HEK293 (cell line): ENCODE results near the gene AOAH.

Source experiments
- CTCF ChIA-PET: fragments of 350-600 bp; formaldehyde crosslinking; extraction: SDS; loops from one replicate; lab custom pipeline; 2021; ENCODE audit warnings: antibody characterized with exemption; lab: Yijun Ruan, JAX
- POLR2A ChIA-PET: fragments of 300-600 bp; formaldehyde crosslinking; extraction: SDS; loops from one replicate; lab custom pipeline; 2020; ENCODE audit warnings: antibody characterized with exemption, inconsistent platforms; lab: Yijun Ruan, JAX
- H3K27ac ChIP-seq: fragments of 200-500 bp; sonication (Bioruptor generic); 2 replicates; pipeline ENCODE4 v1.5.1; 2014; ENCODE audit warnings: low read depth, low read length, control low read depth, inconsistent platforms; ENCODE audit errors: extremely low read depth
- H3K36me3 ChIP-seq, 2 experiments: fragments of 200-500 bp in 1 of 2; sonication (Bioruptor generic) in 1 of 2; 1 replicate in 1 of 2; 2 replicates in 1 of 2; pipeline ENCODE4 v1.5.1; 2014 to 2017; ENCODE audit warnings: inconsistent platforms in 2 of 2, low read length in 2 of 2; ENCODE audit not compliant: control insufficient read depth in 2 of 2, insufficient read depth in 1 of 2
- H3K4me1 ChIP-seq: fragments of 200-500 bp; sonication (Bioruptor generic); 2 replicates; pipeline ENCODE4 v1.5.1; 2014; ENCODE audit warnings: mild to moderate bottlenecking, low read length, inconsistent platforms; ENCODE audit not compliant: control insufficient read depth, insufficient read depth
- H3K4me3 ChIP-seq: 2 replicates; pipeline ENCODE4 v1.5.1; 2011; ENCODE audit warnings: low read depth, mild to moderate bottlenecking, control low read depth, low read length, moderate library complexity
- H3K9me3 ChIP-seq: fragments of 200-500 bp; sonication (Bioruptor generic); 2 replicates; pipeline ENCODE4 v1.5.1; 2014; ENCODE audit warnings: low read depth, low read length, inconsistent platforms; ENCODE audit not compliant: control insufficient read depth, insufficient read depth
- FEZF1 ChIP-seq: fragments of 450-650 bp; formaldehyde crosslinking; IDR thresholded peaks from 2 replicates; pipeline ENCODE4 v1.5.1; 2016; ENCODE audit warnings: missing biosample characterization, missing genetic modification characterization
- KLF7 ChIP-seq: fragments of 450-650 bp; formaldehyde crosslinking; IDR thresholded peaks from 2 replicates; pipeline ENCODE4 v1.5.1; 2016; ENCODE audit warnings: missing biosample characterization, missing genetic modification characterization, borderline replicate concordance
- SP2 ChIP-seq: fragments of 450-650 bp; formaldehyde crosslinking; IDR thresholded peaks from 2 replicates; pipeline ENCODE4 v1.5.1; 2016; ENCODE audit warnings: missing biosample characterization, missing genetic modification characterization
- SP7 ChIP-seq: fragments of 450-650 bp; formaldehyde crosslinking; IDR thresholded peaks from 2 replicates; pipeline ENCODE4 v1.5.1; 2016; ENCODE audit warnings: missing biosample characterization, missing genetic modification characterization
- ZFP69B ChIP-seq: fragments of 450-650 bp; formaldehyde crosslinking; IDR thresholded peaks from 2 replicates; pipeline ENCODE4 v1.5.1; 2016; ENCODE audit warnings: missing biosample characterization, missing genetic modification characterization
- ZNF211 ChIP-seq: fragments of 450-650 bp; formaldehyde crosslinking; IDR thresholded peaks from 2 replicates; pipeline ENCODE4 v1.5.1; 2016; ENCODE audit warnings: low read depth, missing biosample characterization, missing genetic modification characterization
- ZNF223 ChIP-seq: fragments of 450-650 bp; formaldehyde crosslinking; IDR thresholded peaks from 2 replicates; pipeline ENCODE4 v1.5.1; 2016; ENCODE audit warnings: missing biosample characterization, missing genetic modification characterization
- ZNF274 ChIP-seq, 2 experiments: fragments of 200-500 bp in 1 of 2; fragments of 450-650 bp in 1 of 2; sonication (Bioruptor generic) in 1 of 2; formaldehyde crosslinking in 1 of 2; IDR thresholded peaks; 2 replicates each; pipeline versions ENCODE4 v1.5.1 to v1.6.1; 2014 to 2016; ENCODE audit warnings: borderline replicate concordance in 1 of 2, inconsistent platforms in 1 of 2, low read length in 1 of 2, missing biosample characterization in 1 of 2, missing genetic modification characterization in 1 of 2
- ZNF335 ChIP-seq: fragments of 450-650 bp; formaldehyde crosslinking; conservative IDR thresholded peaks from 2 replicates; pipeline ENCODE4 v1.5.1; 2016; ENCODE audit warnings: missing biosample characterization, missing genetic modification characterization
- ZNF366 ChIP-seq: fragments of 450-650 bp; formaldehyde crosslinking; conservative IDR thresholded peaks from 2 replicates; pipeline ENCODE4 v1.5.1; 2016; ENCODE audit warnings: missing biosample characterization, missing genetic modification characterization
- ZNF624 ChIP-seq: fragments of 450-650 bp; formaldehyde crosslinking; IDR thresholded peaks from 2 replicates; pipeline ENCODE4 v1.5.1; 2017; ENCODE audit warnings: missing biosample characterization, missing genetic modification characterization
- ZNF660 ChIP-seq: fragments of 450-650 bp; IDR thresholded peaks from 2 replicates; pipeline ENCODE4 v1.5.1; 2018; ENCODE audit warnings: missing biosample characterization, mild to moderate bottlenecking, missing genetic modification characterization
- ZNF747 ChIP-seq: fragments of 450-650 bp; formaldehyde crosslinking; IDR thresholded peaks from 2 replicates; pipeline ENCODE4 v1.5.1; 2016; ENCODE audit warnings: missing biosample characterization, missing genetic modification characterization
- ZNF76 ChIP-seq: fragments of 450-650 bp; formaldehyde crosslinking; IDR thresholded peaks from 2 replicates; pipeline ENCODE4; 2016; ENCODE audit warnings: low read depth, missing biosample characterization, missing genetic modification characterization, borderline replicate concordance
- ZNF843 ChIP-seq: fragments of 450-650 bp; formaldehyde crosslinking; IDR thresholded peaks from 2 replicates; pipeline ENCODE4 v1.5.1; 2016; ENCODE audit warnings: missing biosample characterization, missing genetic modification characterization
- ZSCAN30 ChIP-seq: fragments of 450-650 bp; IDR thresholded peaks from 2 replicates; pipeline ENCODE4 v1.5.1; 2018; ENCODE audit warnings: missing biosample characterization, mild to moderate bottlenecking, missing genetic modification characterization, moderate library complexity
- TF ChIP-seq, protein P1 (sequence below): fragments of 450-650 bp; formaldehyde crosslinking; IDR thresholded peaks from 2 replicates; pipeline ENCODE4 v1.5.1; 2016; ENCODE audit warnings: missing biosample characterization, missing genetic modification characterization
- TF ChIP-seq, protein P2 (sequence below): fragments of 450-650 bp; formaldehyde crosslinking; IDR thresholded peaks from 2 replicates; pipeline ENCODE4 v1.5.1; 2017; ENCODE audit warnings: missing biosample characterization, missing genetic modification characterization
- TF ChIP-seq, protein P3 (sequence below): fragments of 450-650 bp; formaldehyde crosslinking; IDR thresholded peaks from 2 replicates; pipeline ENCODE4 v1.5.1; 2016; ENCODE audit warnings: missing biosample characterization, missing genetic modification characterization
- TF ChIP-seq, protein P4 (sequence below): fragments of 450-650 bp; formaldehyde crosslinking; IDR thresholded peaks from 2 replicates; pipeline ENCODE4 v1.5.1; 2016; ENCODE audit warnings: missing biosample characterization, missing genetic modification characterization
- TF ChIP-seq, protein P5 (sequence below): fragments of 450-650 bp; formaldehyde crosslinking; IDR thresholded peaks from 2 replicates; pipeline ENCODE4 v1.5.1; 2016; ENCODE audit warnings: missing biosample characterization, missing genetic modification characterization, low read depth

Gene AOAH

DNA sequence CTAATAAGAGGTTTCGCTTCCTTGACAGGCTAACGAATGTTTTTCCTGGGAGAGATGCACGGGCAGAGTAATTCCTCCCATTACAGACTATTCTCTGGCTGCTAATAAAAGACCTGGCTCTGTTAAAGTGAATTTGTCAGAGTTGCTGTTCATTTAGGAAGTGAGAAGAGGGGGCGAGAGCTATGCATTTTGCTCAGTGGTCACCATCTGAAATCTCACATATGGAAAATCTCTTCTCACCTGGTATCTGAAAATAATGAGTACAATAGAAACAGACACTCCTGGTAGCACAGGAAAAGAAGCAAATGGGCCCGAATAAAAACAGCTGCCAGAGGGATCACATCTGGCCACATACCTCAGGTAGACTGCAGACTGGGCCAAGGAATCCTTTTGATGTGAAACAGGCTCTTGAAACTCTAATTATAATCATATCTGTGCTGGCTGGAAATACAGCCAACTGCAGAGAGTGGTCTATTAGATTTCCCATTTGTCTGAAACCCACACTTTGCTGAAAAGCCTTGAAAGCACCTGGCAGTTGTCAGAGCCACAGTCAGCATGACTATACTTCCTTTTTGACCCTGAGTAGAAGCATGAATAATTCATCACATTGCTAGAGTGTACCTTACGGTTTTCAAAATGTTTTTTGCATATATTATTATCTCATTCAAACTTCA is 33.6 kb downstream of the AOAH start (continued):
- TF ChIP-seq, protein P1, sequence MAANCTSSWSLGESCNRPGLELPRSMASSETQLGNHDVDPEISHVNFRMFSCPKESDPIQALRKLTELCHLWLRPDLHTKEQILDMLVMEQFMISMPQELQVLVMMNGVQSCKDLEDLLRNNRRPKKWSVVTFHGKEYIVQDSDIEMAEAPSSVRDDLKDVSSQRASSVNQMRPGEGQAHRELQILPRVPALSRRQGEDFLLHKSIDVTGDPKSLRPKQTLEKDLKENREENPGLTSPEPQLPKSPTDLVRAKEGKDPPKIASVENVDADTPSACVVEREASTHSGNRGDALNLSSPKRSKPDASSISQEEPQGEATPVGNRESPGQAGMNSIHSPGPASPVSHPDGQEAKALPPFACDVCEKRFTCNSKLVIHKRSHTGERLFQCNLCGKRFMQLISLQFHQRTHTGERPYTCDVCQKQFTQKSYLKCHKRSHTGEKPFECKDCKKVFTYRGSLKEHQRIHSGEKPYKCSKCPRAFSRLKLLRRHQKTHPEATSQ, result no peak
- TF ChIP-seq, protein P2, sequence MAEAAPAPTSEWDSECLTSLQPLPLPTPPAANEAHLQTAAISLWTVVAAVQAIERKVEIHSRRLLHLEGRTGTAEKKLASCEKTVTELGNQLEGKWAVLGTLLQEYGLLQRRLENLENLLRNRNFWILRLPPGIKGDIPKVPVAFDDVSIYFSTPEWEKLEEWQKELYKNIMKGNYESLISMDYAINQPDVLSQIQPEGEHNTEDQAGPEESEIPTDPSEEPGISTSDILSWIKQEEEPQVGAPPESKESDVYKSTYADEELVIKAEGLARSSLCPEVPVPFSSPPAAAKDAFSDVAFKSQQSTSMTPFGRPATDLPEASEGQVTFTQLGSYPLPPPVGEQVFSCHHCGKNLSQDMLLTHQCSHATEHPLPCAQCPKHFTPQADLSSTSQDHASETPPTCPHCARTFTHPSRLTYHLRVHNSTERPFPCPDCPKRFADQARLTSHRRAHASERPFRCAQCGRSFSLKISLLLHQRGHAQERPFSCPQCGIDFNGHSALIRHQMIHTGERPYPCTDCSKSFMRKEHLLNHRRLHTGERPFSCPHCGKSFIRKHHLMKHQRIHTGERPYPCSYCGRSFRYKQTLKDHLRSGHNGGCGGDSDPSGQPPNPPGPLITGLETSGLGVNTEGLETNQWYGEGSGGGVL, result no peak
- TF ChIP-seq, protein P3, sequence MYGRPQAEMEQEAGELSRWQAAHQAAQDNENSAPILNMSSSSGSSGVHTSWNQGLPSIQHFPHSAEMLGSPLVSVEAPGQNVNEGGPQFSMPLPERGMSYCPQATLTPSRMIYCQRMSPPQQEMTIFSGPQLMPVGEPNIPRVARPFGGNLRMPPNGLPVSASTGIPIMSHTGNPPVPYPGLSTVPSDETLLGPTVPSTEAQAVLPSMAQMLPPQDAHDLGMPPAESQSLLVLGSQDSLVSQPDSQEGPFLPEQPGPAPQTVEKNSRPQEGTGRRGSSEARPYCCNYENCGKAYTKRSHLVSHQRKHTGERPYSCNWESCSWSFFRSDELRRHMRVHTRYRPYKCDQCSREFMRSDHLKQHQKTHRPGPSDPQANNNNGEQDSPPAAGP, result no peak
- no peak for TF ChIP-seq ZNF223 (tag by site-specific recombination)

DNA sequence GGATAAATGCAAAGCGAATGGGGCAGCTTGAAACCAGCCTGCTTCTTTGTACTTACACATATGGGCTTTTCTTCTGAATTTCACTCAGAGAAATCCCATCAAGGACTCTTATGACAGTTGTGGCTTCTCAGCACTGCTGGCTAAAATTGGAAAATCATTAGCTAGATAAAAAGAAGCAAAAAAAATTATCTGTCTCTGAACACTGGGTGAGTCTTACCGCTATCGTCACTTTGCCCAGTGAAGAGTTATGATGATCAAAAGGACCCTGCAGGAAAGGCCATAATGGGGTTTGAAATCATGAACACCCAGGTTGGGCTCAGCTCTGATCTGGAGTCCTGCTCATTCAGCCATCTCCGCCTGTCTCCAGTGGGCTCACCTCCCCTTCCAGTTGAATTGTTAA is 34.3 kb downstream of the AOAH start:
- no peaks in the 10 kb centered on the region for H3K36me3 ChIP-seq
- ChIA-PET CTCF (no interaction called here), POLR2A (no interaction called here)
- H3K9me3 ChIP-seq, result no peaks in the 10 kb centered on the region
- TF ChIP-seq ZSCAN30 (tag by site-specific recombination), result no peak
- no peak for TF ChIP-seq ZNF843 (tag by site-specific recombination)
- no peak for TF ChIP-seq SP2 (tag by site-specific recombination)
- no peak for TF ChIP-seq ZNF211
- TF ChIP-seq ZNF366 (tag by site-specific recombination), result no peak
- no peak for TF ChIP-seq FEZF1 (tag by site-specific recombination)
- no peaks in the 10 kb centered on the region for H3K4me1 ChIP-seq
- no peak overlapping the region for H3K27ac ChIP-seq
- no peak overlapping the region for H3K4me3 ChIP-seq

DNA sequence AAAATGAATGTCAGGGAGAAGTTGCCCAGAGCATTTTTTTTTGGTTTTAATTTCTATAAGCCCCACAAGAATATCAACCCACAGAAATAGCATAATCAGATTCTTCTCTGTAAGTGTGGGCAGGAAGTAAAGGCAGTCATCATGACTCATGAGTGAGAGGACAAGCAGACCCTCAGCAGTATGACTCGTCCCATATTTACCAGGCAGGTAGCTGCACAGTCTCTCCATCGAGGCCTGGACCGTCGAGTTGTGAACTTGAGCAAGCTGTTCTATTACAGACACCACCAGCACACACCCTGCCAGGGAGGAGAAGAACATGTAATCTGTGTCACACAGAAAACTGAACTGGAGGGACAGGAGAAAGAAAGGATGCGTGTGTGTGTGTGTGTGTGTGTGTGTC is 37.8 kb downstream of the AOAH start:
- no peaks in the 10 kb centered on the region for H3K9me3 ChIP-seq
- H3K36me3 ChIP-seq, result no peaks in the 10 kb centered on the region
- CTCF ChIA-PET, result interaction anchor here (1.2 kb wide), 1 partner anchor 15 kb away, joined by 7 read pairs; no protein-coding TSS in a partner anchor
- POLR2A ChIA-PET, result no interaction called here
- TF ChIP-seq, protein P4, sequence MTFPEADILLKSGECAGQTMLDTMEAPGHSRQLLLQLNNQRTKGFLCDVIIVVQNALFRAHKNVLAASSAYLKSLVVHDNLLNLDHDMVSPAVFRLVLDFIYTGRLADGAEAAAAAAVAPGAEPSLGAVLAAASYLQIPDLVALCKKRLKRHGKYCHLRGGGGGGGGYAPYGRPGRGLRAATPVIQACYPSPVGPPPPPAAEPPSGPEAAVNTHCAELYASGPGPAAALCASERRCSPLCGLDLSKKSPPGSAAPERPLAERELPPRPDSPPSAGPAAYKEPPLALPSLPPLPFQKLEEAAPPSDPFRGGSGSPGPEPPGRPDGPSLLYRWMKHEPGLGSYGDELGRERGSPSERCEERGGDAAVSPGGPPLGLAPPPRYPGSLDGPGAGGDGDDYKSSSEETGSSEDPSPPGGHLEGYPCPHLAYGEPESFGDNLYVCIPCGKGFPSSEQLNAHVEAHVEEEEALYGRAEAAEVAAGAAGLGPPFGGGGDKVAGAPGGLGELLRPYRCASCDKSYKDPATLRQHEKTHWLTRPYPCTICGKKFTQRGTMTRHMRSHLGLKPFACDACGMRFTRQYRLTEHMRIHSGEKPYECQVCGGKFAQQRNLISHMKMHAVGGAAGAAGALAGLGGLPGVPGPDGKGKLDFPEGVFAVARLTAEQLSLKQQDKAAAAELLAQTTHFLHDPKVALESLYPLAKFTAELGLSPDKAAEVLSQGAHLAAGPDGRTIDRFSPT (tag by site-specific recombination), result no peak
- TF ChIP-seq ZNF660 (tag by site-specific recombination) (no peak), KLF7 (tag by site-specific recombination) (no peak), ZFP69B (no peak), ZNF747 (tag by site-specific recombination) (no peak), ZNF76 (tag by site-specific recombination) (no peak), SP7 (tag by site-specific recombination) (no peak), ZNF335 (no peak), ZNF274 (IDR thresholded peaks at IDR 0.05; ENCODE audit: low read length) (no peak), ZNF274 (tag by site-specific recombination; IDR thresholded peaks at IDR 0.05; ENCODE audit: borderline replicate concordance) (no peak), ZNF624 (tag by site-specific recombination) (no peak)
- TF ChIP-seq, protein P5, sequence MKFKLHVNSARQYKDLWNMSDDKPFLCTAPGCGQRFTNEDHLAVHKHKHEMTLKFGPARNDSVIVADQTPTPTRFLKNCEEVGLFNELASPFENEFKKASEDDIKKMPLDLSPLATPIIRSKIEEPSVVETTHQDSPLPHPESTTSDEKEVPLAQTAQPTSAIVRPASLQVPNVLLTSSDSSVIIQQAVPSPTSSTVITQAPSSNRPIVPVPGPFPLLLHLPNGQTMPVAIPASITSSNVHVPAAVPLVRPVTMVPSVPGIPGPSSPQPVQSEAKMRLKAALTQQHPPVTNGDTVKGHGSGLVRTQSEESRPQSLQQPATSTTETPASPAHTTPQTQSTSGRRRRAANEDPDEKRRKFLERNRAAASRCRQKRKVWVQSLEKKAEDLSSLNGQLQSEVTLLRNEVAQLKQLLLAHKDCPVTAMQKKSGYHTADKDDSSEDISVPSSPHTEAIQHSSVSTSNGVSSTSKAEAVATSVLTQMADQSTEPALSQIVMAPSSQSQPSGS (tag by site-specific recombination), result no peak
- TF ChIP-seq, all 188 proteins: peak for 0
- Histone ChIP-seq H3K4me3 (no peak overlapping the region), H3K27ac (no peak overlapping the region), H3K4me1 (no peaks in the 10 kb centered on the region)
